Panc1 (cell line): ENCODE data around the gene SHB. TPM values are rescaled to one million over a fixed set of nuclear protein-coding genes. Genes with fewer than 3 reads are reported as not detected.

ENCODE experiments used
- ATAC-seq: fragments of 200-7000 bp; cut with Tn5 transposase; 2 replicates; pipeline ENCODE4 v1.9.1; 2020; ENCODE audit warnings: mild to moderate bottlenecking, moderate library complexity
- BruUV-seq: library from RNA; stranded (reverse); fragments of 400-500 nt; replicated peaks from 2 replicates; lab custom pipeline; 2021; lab: Mats Ljungman, UMichigan
- CTCF ChIA-PET: fragments of 300-600 bp; sonication (Branson Sonifier 250); formaldehyde crosslinking; loops from one replicate; lab custom pipeline; 2022; ENCODE audit warnings: antibody characterized with exemption; lab: Charles Lee
- POLR2A ChIA-PET: fragments of 300-600 bp; sonication (Branson Sonifier 250); formaldehyde crosslinking; loops from one replicate; lab custom pipeline; 2022; ENCODE audit warnings: antibody characterized with exemption; lab: Charles Lee
- DNase-seq: peaks from one replicate; pipeline ENCODE4 v3.0.0-alpha.2; 2010; ENCODE audit warnings: low read depth, low spot score
- H3K27ac ChIP-seq: 2 replicates; pipeline ENCODE4 v1.5.1; 2011; ENCODE audit warnings: mild to moderate bottlenecking, low read length, inconsistent platforms
- H3K27me3 ChIP-seq: fragments of 200-500 bp; sonication (Bioruptor generic); 2 replicates; pipeline ENCODE4 v1.6.0; 2014; ENCODE audit warnings: low read length, inconsistent platforms; ENCODE audit not compliant: control insufficient read depth, insufficient read depth
- H3K36me3 ChIP-seq: fragments of 200-500 bp; sonication (Bioruptor generic); 2 replicates; pipeline ENCODE4 v1.5.1; 2014; ENCODE audit warnings: inconsistent platforms, mild to moderate bottlenecking, low read length, moderate library complexity; ENCODE audit not compliant: control insufficient read depth, insufficient read depth
- H3K4me1 ChIP-seq: 2 replicates; pipeline ENCODE4 v1.5.1; 2011; ENCODE audit warnings: inconsistent platforms, mild to moderate bottlenecking, low read length, moderate library complexity; ENCODE audit not compliant: control insufficient read depth, insufficient read depth
- H3K4me3 ChIP-seq, 2 experiments: 2 replicates each; pipeline ENCODE4 v1.5.1; 2011 to 2012; ENCODE audit warnings: low read depth in 2 of 2, low read length in 2 of 2, mild to moderate bottlenecking in 2 of 2, inconsistent platforms in 1 of 2, moderate library complexity in 1 of 2
- H3K9me3 ChIP-seq: fragments of 200-500 bp; sonication (Bioruptor generic); 2 replicates; pipeline ENCODE4 v1.5.1; 2014; ENCODE audit warnings: low read depth, mild to moderate bottlenecking, inconsistent platforms, low read length, moderate library complexity; ENCODE audit not compliant: control insufficient read depth, insufficient read depth
- CTCF ChIP-seq: fragments of 450-650 bp; IDR thresholded peaks from 2 replicates; pipeline ENCODE4 v1.5.1; 2017; ENCODE audit warnings: mild to moderate bottlenecking
- POLR2AphosphoS5 ChIP-seq: IDR thresholded peaks from 2 replicates; pipeline ENCODE4 v1.6.1; 2012; ENCODE audit warnings: mild to moderate bottlenecking, low read depth, low read length, moderate library complexity
- REST ChIP-seq, 2 experiments: IDR thresholded peaks; 2 replicates each; pipeline ENCODE4 v1.6.1; 2011 to 2012; ENCODE audit warnings: low read depth in 2 of 2, control low read depth in 1 of 2, low read length in 1 of 2, mild to moderate bottlenecking in 1 of 2, moderate library complexity in 1 of 2; ENCODE audit not compliant: insufficient read depth in 1 of 2
- SIN3A ChIP-seq: IDR thresholded peaks from 2 replicates; pipeline ENCODE4 v1.6.1; 2012; ENCODE audit warnings: low read depth, mild to moderate bottlenecking, low read length, moderate library complexity, borderline replicate concordance; ENCODE audit not compliant: insufficient read depth
- TCF7L2 ChIP-seq: IDR thresholded peaks from 2 replicates; pipeline ENCODE4 v1.6.1; 2011; ENCODE audit warnings: mild to moderate bottlenecking, low read depth, low read length, inconsistent platforms
- in situ Hi-C: cut with HindIII; loops from 2 replicates; pipeline ENCODE4 v1.10.0; 2016; ENCODE audit warnings: low sequenced_read_pairs, low pct_unique_long_range_greater_than_20kb
- intact Hi-C: fragments of 100-400 bp; cut with micrococcal nuclease; formaldehyde crosslinking; loops from one replicate; pipeline ENCODE4 v1.10.0; 2022; ENCODE audit not compliant: unreplicated experiment
- total RNA-seq: library from RNA; stranded (reverse); gene quantifications from one replicate; pipeline ENCODE4 v1.2.1, GENCODE V29; 2021; ENCODE audit not compliant: unreplicated experiment

The SHB gene
- total RNA-seq, 1 experiment from 2014 or later, result 59.9 TPM

- Histone ChIP-seq H3K27me3 (no peaks in the 10 kb centered on the region), H3K9me3 (no peaks in the 10 kb centered on the region), H3K36me3 (no peaks in the 10 kb centered on the region; the same call in 1 of the 2 replicates), H3K4me1 (peaks cover 59% of the 10 kb centered on the region), H3K27ac (no peak overlapping the region; the same call in 1 of the 2 replicates), H3K4me3 (no peak overlapping the region)
- intact Hi-C loops, result no loop called here
- ChIA-PET POLR2A (no interaction called here), CTCF (no interaction called here)
- in situ Hi-C loops, result no loop called here
- BruUV-seq, result no TSS peak
- TF ChIP-seq TCF7L2, result no peak
- TF ChIP-seq SIN3A, result no peak
- no peak for TF ChIP-seq CTCF
- TF ChIP-seq POLR2AphosphoS5, result no peak
- TF ChIP-seq REST (IDR thresholded peaks at IDR 0.05; ENCODE audit: insufficient read depth in 1 of 2, low read depth in 2 of 2, low read length in 1 of 2), result no peak
- no peak for DNase-seq
- no peak for ATAC-seq
Measured at GRCh38 chr9:38004809-38005560, 64.0 kb downstream of the SHB start.

- ChIA-PET POLR2A (no interaction called here), CTCF (no interaction called here)
- peak overlapping the region; percentile 34 for H3K27ac ChIP-seq
- DNase-seq (no peak), ATAC-seq (no peak)
- H3K4me3 ChIP-seq, result no peak overlapping the region
- no TSS peak for BruUV-seq
- H3K4me1 ChIP-seq, result peaks cover 59% of the 10 kb centered on the region
- H3K27me3 ChIP-seq, result no peaks in the 10 kb centered on the region
- no peaks in the 10 kb centered on the region; the same call in none of the 2 replicates for H3K36me3 ChIP-seq
- in situ Hi-C loops, result no loop called here
- no peaks in the 10 kb centered on the region for H3K9me3 ChIP-seq
- TF ChIP-seq TCF7L2, result no peak
- no peak for TF ChIP-seq SIN3A
- no peak for TF ChIP-seq CTCF
- TF ChIP-seq POLR2AphosphoS5, result no peak
- TF ChIP-seq REST (IDR thresholded peaks at IDR 0.05; ENCODE audit: insufficient read depth in 1 of 2, low read depth in 2 of 2, low read length in 1 of 2), result no peak
- intact Hi-C loops, result no loop called here
Measured at GRCh38 chr9:38003946-38004808, 64.8 kb downstream of the SHB start.
